H9 (cell line): ENCODE measurements around the gene GALNT4. TPM values are rescaled to one million over a fixed set of nuclear protein-coding genes. Genes with fewer than 3 reads are reported as not detected.

Experiments used
- DNase-seq: peaks from one replicate; pipeline ENCODE4 v3.0.0-alpha.2; 2017
- H2AFZ ChIP-seq: one replicate; pipeline ENCODE4 v1.6.1; 2013; ENCODE audit warnings: mild to moderate bottlenecking, low read length, control low read depth, moderate library complexity
- H2AK5ac ChIP-seq: 2 replicates; pipeline ENCODE4 v1.6.1; 2013; ENCODE audit warnings: low read length, control low read depth, mixed read lengths; ENCODE audit not compliant: insufficient read length
- H2BK120ac ChIP-seq: one replicate; pipeline ENCODE4 v1.6.1; 2013; ENCODE audit warnings: low read depth, mild to moderate bottlenecking, low read length, control low read depth, inconsistent platforms; ENCODE audit not compliant: poor library complexity, severe bottlenecking
- H2BK12ac ChIP-seq: 2 replicates; pipeline ENCODE4 v1.6.1; 2013; ENCODE audit warnings: low read length, control low read depth, mixed read lengths, low read depth; ENCODE audit not compliant: insufficient read length
- H2BK15ac ChIP-seq: 2 replicates; pipeline ENCODE4 v1.6.1; 2013; ENCODE audit warnings: low read depth, low read length, control low read depth
- H2BK20ac ChIP-seq: one replicate; pipeline ENCODE4 v1.6.1; 2013; ENCODE audit warnings: low read depth, mild to moderate bottlenecking, low read length, control low read depth, inconsistent platforms; ENCODE audit not compliant: poor library complexity, severe bottlenecking
- H2BK5ac ChIP-seq: 2 replicates; pipeline ENCODE4 v1.6.1; 2013; ENCODE audit warnings: low read length, control low read depth, mixed read lengths; ENCODE audit not compliant: insufficient read length
- H3K14ac ChIP-seq: 2 replicates; pipeline ENCODE4 v1.6.1; 2013; ENCODE audit warnings: low read length, control low read depth; ENCODE audit not compliant: insufficient read depth
- H3K18ac ChIP-seq: 2 replicates; pipeline ENCODE4 v1.6.1; 2013; ENCODE audit warnings: low read depth, mild to moderate bottlenecking, mixed read lengths, low read length, control low read depth; ENCODE audit not compliant: insufficient read length
- H3K23ac ChIP-seq: 2 replicates; pipeline ENCODE4 v1.6.1; 2013; ENCODE audit warnings: low read length, control low read depth, mixed read lengths, low read depth; ENCODE audit not compliant: insufficient read length
- H3K23me2 ChIP-seq: 2 replicates; pipeline ENCODE4 v1.6.1; 2013; ENCODE audit warnings: low read depth, mild to moderate bottlenecking, mixed read lengths, low read length, control low read depth; ENCODE audit not compliant: insufficient read length, poor library complexity, severe bottlenecking
- H3K27ac ChIP-seq: 2 replicates; pipeline ENCODE4 v1.5.1; 2013; ENCODE audit warnings: low read length, control low read depth, mixed read lengths, low read depth; ENCODE audit not compliant: insufficient read length
- H3K27me3 ChIP-seq: 2 replicates; pipeline ENCODE4 v1.6.1; 2013; ENCODE audit warnings: low read length, control low read depth, inconsistent platforms; ENCODE audit not compliant: insufficient read depth
- H3K4ac ChIP-seq: 2 replicates; pipeline ENCODE4 v1.6.1; 2013; ENCODE audit warnings: low read depth, mild to moderate bottlenecking, control low read depth, inconsistent platforms, low read length, moderate library complexity
- H3K4me1 ChIP-seq: 2 replicates; pipeline ENCODE4 v1.6.1; 2013; ENCODE audit warnings: low read length, control low read depth, inconsistent platforms; ENCODE audit not compliant: insufficient read depth
- H3K4me2 ChIP-seq: 2 replicates; pipeline ENCODE4 v1.6.1; 2013; ENCODE audit warnings: low read length, control low read depth, mixed read lengths; ENCODE audit not compliant: insufficient read length, insufficient read depth
- H3K56ac ChIP-seq: 2 replicates; pipeline ENCODE4 v1.6.1; 2013; ENCODE audit warnings: low read depth, mild to moderate bottlenecking, mixed read lengths, low read length, control low read depth; ENCODE audit not compliant: insufficient read length
- H3K79me1 ChIP-seq: 2 replicates; pipeline ENCODE4 v1.6.1; 2013; ENCODE audit warnings: low read depth, mild to moderate bottlenecking, moderate library complexity, low read length, control low read depth, inconsistent platforms; ENCODE audit not compliant: insufficient read depth, poor library complexity, severe bottlenecking
- H3K79me2 ChIP-seq: 2 replicates; pipeline ENCODE4 v1.6.1; 2013; ENCODE audit warnings: low read length, control low read depth, inconsistent platforms; ENCODE audit not compliant: insufficient read depth
- H3K9ac ChIP-seq: 2 replicates; pipeline ENCODE4 v1.6.1; 2013; ENCODE audit warnings: low read length, control low read depth, mixed read lengths; ENCODE audit not compliant: insufficient read length; ENCODE audit errors: extremely low read depth
- H3K9me3 ChIP-seq: one replicate; pipeline ENCODE4 v1.6.1; 2013; ENCODE audit warnings: low read depth, low read length, inconsistent platforms; ENCODE audit not compliant: control insufficient read depth
- H3T11ph ChIP-seq: one replicate; pipeline ENCODE4 v1.6.1; 2013; ENCODE audit warnings: mild to moderate bottlenecking, low read length, control low read depth, inconsistent platforms
- H4K20me1 ChIP-seq: one replicate; pipeline ENCODE4 v1.6.1; 2013; ENCODE audit not compliant: control insufficient read depth, insufficient read length, insufficient read depth
- H4K5ac ChIP-seq: 2 replicates; pipeline ENCODE4 v1.6.1; 2013; ENCODE audit warnings: low read depth, mild to moderate bottlenecking, mixed read lengths, low read length, control low read depth; ENCODE audit not compliant: insufficient read length
- H4K8ac ChIP-seq: replicated peaks from 2 replicates; pipeline ENCODE4 v1.6.1; 2013; ENCODE audit warnings: low read length, control low read depth, mixed read lengths, low read depth; ENCODE audit not compliant: insufficient read length
- H4K91ac ChIP-seq: 2 replicates; pipeline ENCODE4 v1.6.1; 2013; ENCODE audit warnings: low read depth, mild to moderate bottlenecking, moderate library complexity, mixed read lengths, low read length, control low read depth; ENCODE audit not compliant: insufficient read length
- H3K27ac Mint-ChIP-seq, 3 experiments: 2 replicates in 2 of 3; 3 replicates in 1 of 3; pipeline ENCODE4 v1.8.0; 2020 to 2021; ENCODE audit warnings: mixed read lengths in 3 of 3, mild to moderate bottlenecking in 1 of 3, moderate library complexity in 1 of 3
- H3K27me3 Mint-ChIP-seq: 2 replicates; pipeline ENCODE4 v1.8.0; 2021; ENCODE audit warnings: low read depth, mild to moderate bottlenecking, moderate library complexity, mixed read lengths
- H3K36me3 Mint-ChIP-seq, 3 experiments: 2 replicates in 2 of 3; 3 replicates in 1 of 3; pipeline ENCODE4 v1.8.0; 2020 to 2021; ENCODE audit warnings: low read depth in 3 of 3, mixed read lengths in 3 of 3; ENCODE audit not compliant: insufficient read depth in 1 of 3
- H3K4me1 Mint-ChIP-seq, 2 experiments: 2 replicates each; pipeline ENCODE4 v1.8.0; 2020; ENCODE audit warnings: mixed read lengths in 2 of 2
- H3K4me3 Mint-ChIP-seq, 2 experiments: 2 replicates in 1 of 2; 3 replicates in 1 of 2; pipeline ENCODE4 v1.8.0; 2020 to 2021; ENCODE audit warnings: mild to moderate bottlenecking in 2 of 2, mixed read lengths in 2 of 2, moderate library complexity in 1 of 2
- H3K9me3 Mint-ChIP-seq, 2 experiments: 2 replicates in 1 of 2; 3 replicates in 1 of 2; pipeline ENCODE4 v1.8.0; 2020; ENCODE audit warnings: mild to moderate bottlenecking in 2 of 2, mixed read lengths in 2 of 2, moderate library complexity in 1 of 2
- CTCF ChIP-seq: fragments of 200-600 bp; sonication (generic); conservative IDR thresholded peaks from 3 replicates; pipeline ENCODE4 v1.8.0; 2021; ENCODE audit warnings: antibody characterized with exemption, mild to moderate bottlenecking
- WGBS: extraction: QIAGEN DNeasy Blood & Tissue Kit; methylation state at CpG from one replicate; pipeline ENCODE4 v1.1.7; 2013; ENCODE audit warnings: missing lambda C conversion rate, low lambda C conversion rate, mixed read lengths; ENCODE audit not compliant: insufficient read length; ENCODE audit errors: extremely low coverage; 5-methylcytosine and 5-hydroxymethylcytosine counted together
- total RNA-seq: library from RNA; stranded (reverse); gene quantifications from 2 replicates; pipeline ENCODE4 v1.2.1, GENCODE V29; 2021

Gene GALNT4
- total RNA-seq, 1 experiment from 2014 or later, result 3.1 TPM

GRCh38 chr12:89544022-89544421 is 19.4 kb upstream of the GALNT4 start:
- H3K79me1 ChIP-seq, result no peaks in the 10 kb centered on the region
- Mint-ChIP-seq H3K4me3 (no peak overlapping the region), H3K4me1 (peaks cover 17 to 19% of the 10 kb centered on the region in 2 experiments), H3K27me3 (peaks cover 4% of the 10 kb centered on the region), H3K9me3 (no peaks in the 10 kb centered on the region), H3K36me3 (no peaks in the 10 kb centered on the region), H3K27ac (no peak overlapping the region)
- H2AK5ac ChIP-seq, result no peak overlapping the region
- no peak overlapping the region for H2BK20ac ChIP-seq
- no peaks in the 10 kb centered on the region for H3K79me2 ChIP-seq
- H2AFZ ChIP-seq, result no peak overlapping the region
- no peaks in the 10 kb centered on the region for H3K9me3 ChIP-seq
- H2BK15ac ChIP-seq, result no peak overlapping the region
- H2BK5ac ChIP-seq, result no peak overlapping the region
- no peak overlapping the region for H4K8ac ChIP-seq
- H3K27ac ChIP-seq, result no peak overlapping the region
- H3K14ac ChIP-seq, result no peak overlapping the region
- H3K18ac ChIP-seq, result no peak overlapping the region
- H3K23me2 ChIP-seq, result no peaks in the 10 kb centered on the region
- no peak overlapping the region for H3K9ac ChIP-seq
- no peak overlapping the region for H3K56ac ChIP-seq
- H4K5ac ChIP-seq, result no peak overlapping the region
- no peak for DNase-seq
- whole genome bisulfite sequencing, result no CpG with 5 or more reads among the region's 1 CpG
- no peak overlapping the region for H3K4me2 ChIP-seq
- H3K4me1 ChIP-seq, result no peaks in the 10 kb centered on the region
- no peak overlapping the region for H4K91ac ChIP-seq
- no peak overlapping the region for H3K4ac ChIP-seq
- no peak overlapping the region for H3T11ph ChIP-seq
- H3K27me3 ChIP-seq, result no peaks in the 10 kb centered on the region
- no peak overlapping the region for H2BK120ac ChIP-seq
- TF ChIP-seq CTCF, result no peak
- H4K20me1 ChIP-seq, result no peaks in the 10 kb centered on the region
- H3K23ac ChIP-seq, result no peak overlapping the region
- H2BK12ac ChIP-seq, result no peak overlapping the region
